22Rv1 (cell line): ENCODE data around the gene PODNL1.

Experiments used
- H3K27ac ChIP-seq: fragments of 450-650 bp; 2 replicates; pipeline ENCODE4 v1.5.1; 2017
- CTCF ChIP-seq: fragments of 450-650 bp; IDR thresholded peaks from 2 replicates; pipeline ENCODE4 v1.5.1; 2017; ENCODE audit warnings: mild to moderate bottlenecking
- ZFX ChIP-seq: fragments of 450-650 bp; IDR thresholded peaks from 2 replicates; pipeline ENCODE4 v1.6.1; 2017; ENCODE audit warnings: antibody characterized with exemption, borderline replicate concordance

Gene PODNL1

GRCh38 chr19:13937479-13938300, 527 bp downstream of the PODNL1 start:
- no peak overlapping the region for H3K27ac ChIP-seq
- no peak for TF ChIP-seq ZFX

GRCh38 chr19:13935765-13936510, 2.3 kb downstream of the PODNL1 start:
- no peak for TF ChIP-seq ZFX
- TF ChIP-seq CTCF: no peak
- H3K27ac ChIP-seq: no peak overlapping the region

- TF ChIP-seq CTCF: no peak
- TF ChIP-seq ZFX: no peak
- no peak overlapping the region for H3K27ac ChIP-seq
Observed at GRCh38 chr19:13934785-13935109, 3.5 kb downstream of the PODNL1 start.

- TF ChIP-seq CTCF (no peak), ZFX (no peak)
- no peak overlapping the region for H3K27ac ChIP-seq
Observed at GRCh38 chr19:13932911-13933393, 5.3 kb downstream of the PODNL1 start.

GRCh38 chr19:13932149-13932637, 6.0 kb downstream of the PODNL1 start:
- no peak for TF ChIP-seq ZFX
- TF ChIP-seq CTCF: no peak
- H3K27ac ChIP-seq: no peak overlapping the region

GRCh38 chr19:13931391-13932148, 6.6 kb downstream of the PODNL1 start:
- no peak for TF ChIP-seq CTCF
- TF ChIP-seq ZFX: no peak

GRCh38 chr19:13930402-13930801, 7.8 kb downstream of the PODNL1 start:
- TF ChIP-seq CTCF (no peak), ZFX (no peak)
- H3K27ac ChIP-seq: no peak overlapping the region

More at GRCh38 chr19:13931391-13932148, 6.6 kb downstream of the PODNL1 start:
- no peak overlapping the region for H3K27ac ChIP-seq
